Activated T-cell treated with anti-CD3 and anti-CD28 coated beads for 48 hours (primary cell): ENCODE data around the gene SEC16A.

ENCODE experiments used
- DNase-seq: peaks from one replicate; pipeline ENCODE4 v3.0.0-alpha.2; 2020; ENCODE audit warnings: low read depth

SEC16A gene

DNA sequence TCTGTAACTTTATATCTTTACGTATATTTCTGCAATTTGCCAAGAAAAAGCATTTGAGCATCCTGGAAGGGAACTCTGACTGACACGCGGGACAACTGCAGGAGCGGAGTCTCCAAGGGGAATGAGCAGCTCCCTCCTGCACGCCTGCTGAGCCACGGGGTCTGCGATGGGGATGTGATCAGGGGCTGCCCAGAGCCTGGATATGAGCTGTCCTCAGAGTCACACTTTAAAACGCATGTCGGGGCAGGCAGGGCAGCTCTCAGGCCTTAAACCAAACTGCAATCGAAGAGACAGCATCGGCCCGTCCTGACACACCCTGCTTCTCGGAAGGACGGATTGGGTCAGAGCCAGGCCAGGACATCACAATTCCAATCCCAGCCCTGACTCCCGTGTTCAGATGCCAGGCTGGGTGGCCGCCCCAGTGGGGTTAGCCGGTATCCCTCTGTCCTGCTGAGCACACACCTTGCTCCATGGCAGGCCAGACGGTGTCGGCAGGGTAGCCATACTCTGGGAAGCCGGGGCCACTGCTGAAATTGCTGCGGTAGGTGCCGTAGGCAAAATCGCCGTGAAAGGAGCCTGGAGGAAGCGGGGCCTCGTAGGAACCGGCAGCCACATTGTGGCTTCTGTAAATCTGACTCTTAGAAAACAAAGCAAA lies 17.2 kb downstream of the SEC16A start:
- DNase-seq: no peak

DNA sequence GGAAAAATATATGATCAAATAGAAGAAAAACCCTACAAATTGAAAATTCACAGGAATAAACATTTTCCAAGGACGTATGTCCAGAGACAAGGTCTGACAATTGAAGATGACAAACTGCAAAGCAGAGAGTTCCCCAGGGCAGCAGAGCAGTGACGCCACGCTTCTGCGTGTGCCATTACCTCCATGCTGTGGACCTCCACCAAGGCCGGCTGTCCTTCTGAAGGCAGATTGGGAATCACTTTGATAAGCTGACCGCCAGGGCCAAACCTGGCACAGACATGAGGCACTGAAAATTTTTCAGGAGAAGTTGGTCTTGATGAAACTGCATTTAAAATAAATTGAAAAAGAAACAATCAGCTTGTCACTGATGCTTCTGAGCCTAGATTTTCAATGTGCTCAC lies 18.6 kb downstream of the SEC16A start:
- DNase-seq: no peak

DNA sequence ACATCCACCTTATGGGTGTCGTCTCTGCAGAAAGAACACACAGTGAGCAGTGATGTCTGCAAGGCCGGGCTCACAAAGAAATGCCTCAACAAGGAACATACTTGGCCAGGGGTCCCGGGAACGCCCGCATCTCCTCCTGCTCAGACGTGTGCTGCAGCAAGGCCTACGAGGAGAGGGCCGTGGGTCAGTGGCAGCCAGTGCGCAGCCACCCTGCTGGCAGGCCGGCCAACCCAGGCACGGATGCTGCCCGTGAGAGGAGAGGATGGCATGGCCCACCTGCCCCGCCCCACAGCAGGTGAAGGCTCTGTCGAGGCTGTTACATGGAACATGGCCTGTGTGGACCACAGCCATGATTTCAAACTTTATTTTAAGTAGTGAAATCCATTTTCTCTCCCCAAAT lies 19.3 kb downstream of the SEC16A start:
- DNase-seq: no peak

GRCh38 chr9:136462664-136463063 lies 20.2 kb downstream of the SEC16A start:
- no peak for DNase-seq

- no peak for DNase-seq
Observed at GRCh38 chr9:136460772-136461325, 22.0 kb downstream of the SEC16A start.

- DNase-seq: no peak
Observed at GRCh38 chr9:136459425-136459824, 23.4 kb downstream of the SEC16A start.

GRCh38 chr9:136457326-136457725 lies 25.5 kb downstream of the SEC16A start:
- no peak for DNase-seq

DNA sequence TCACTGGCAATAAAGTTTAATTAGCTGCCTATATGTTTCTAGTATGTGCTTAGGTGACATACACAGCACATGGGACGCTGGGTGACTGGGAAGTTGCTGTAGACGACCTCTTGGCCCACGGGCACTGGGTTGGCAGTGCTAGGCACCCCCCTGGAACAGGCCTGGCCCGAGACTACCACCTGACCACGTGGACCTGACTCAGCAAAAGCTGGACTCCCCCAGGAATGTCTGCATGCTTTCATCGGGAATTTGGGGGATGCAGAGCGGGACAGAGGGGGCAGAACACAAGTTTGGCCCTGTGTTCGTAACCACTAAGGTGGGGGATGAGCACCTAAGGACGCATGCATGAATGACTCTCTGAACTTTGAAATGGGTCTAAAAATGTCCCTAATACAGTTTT lies 26.6 kb downstream of the SEC16A start:
- no peak for DNase-seq

DNA sequence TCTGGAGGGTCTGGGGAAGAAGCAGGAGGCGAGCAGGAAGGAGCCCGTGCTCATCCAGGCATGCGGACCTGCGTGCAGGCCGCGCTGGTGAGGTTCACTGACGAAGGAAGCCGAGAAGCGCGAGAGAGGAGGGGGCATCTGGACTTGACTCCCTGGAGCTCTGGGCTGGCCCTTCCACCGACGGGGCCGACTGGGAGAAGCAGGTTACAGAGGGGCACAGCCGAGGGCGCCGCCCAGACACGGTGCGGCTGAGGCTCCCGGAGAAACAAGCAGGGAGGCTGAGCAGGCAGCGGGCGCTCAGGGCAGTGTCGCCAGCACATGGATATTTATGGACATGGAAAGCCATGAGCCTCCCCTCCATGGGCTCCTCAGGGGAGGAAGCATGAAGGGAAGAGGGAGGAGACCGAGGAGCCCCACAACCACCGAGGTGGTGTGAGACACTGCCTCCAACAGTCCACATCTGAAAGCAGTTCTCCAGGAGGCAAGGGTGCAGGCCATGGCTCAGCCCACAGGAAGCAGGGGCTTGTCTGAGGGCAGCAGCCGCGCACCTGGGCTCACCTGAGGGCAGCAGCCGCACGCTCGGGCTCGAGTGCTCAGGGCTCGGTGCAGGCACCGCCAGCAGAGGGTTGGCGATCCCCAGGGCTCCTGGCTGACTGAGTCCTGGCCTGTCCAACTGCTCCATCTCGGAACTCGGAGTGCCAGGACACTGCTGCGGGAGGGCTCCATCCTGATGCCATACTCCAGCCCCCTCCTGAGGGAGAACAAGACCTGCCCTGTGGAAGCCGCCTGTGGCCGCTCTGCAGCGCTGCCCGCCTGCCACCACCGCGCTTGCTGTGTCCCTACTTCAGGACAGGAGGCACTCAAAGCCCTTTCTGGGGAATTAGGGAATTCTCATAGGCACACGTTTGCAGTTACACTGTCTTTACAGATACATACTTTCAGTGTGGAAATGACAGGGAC lies 27.5 kb downstream of the SEC16A start:
- no peak for DNase-seq

GRCh38 chr9:136454026-136454796 lies 28.6 kb downstream of the SEC16A start:
- no peak for DNase-seq

DNA sequence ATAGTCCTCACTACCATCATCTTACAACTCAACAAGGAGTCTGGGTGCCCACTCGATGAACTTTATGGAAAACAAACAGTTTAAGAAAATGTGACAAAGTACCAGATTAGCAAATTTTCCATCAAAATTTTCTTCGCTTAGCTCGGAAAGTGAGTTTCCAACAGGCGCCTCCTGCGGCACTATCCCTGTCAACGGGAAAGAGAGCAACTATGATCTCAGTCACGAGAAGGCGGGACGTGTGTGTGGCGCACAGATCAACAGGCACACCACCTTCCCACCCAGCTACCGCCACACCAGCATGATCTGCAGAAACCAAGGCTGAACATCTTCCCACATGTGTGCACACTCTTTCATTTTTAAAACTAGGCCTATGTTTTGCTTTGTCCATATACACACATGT lies 29.5 kb downstream of the SEC16A start:
- DNase-seq: no peak

DNA sequence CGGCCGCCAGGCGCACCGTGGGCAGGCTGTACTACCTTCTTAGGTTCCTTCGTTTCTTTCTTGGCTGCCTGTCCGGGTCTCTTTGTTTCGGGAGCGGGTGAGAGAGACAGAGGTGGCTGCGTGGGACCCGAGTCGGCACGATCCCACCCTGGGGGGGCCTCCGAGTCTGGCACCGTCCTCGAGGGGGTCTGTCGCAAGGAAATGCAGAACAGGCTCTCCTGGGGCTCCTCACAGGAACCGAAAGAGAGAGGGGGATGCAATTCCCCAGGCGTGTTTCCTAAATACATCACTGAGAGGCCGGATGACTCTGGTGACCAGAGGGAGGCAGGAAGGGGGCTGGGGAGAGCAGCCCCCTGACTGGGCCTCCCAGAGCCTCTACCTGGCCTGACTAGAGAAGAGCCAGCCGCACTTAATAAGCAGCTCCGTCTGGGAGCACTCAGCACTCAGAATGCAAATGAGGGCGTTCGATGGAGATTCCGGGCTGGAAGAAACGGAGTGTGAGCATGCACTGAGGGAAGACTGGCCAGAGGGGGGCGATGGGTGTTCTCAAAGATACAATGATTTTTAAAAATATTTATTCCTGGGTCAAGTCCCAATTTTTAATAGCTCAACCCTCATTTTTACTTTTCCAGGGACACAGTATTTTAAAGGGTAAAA lies 31.5 kb downstream of the SEC16A start:
- no peak for DNase-seq

DNA sequence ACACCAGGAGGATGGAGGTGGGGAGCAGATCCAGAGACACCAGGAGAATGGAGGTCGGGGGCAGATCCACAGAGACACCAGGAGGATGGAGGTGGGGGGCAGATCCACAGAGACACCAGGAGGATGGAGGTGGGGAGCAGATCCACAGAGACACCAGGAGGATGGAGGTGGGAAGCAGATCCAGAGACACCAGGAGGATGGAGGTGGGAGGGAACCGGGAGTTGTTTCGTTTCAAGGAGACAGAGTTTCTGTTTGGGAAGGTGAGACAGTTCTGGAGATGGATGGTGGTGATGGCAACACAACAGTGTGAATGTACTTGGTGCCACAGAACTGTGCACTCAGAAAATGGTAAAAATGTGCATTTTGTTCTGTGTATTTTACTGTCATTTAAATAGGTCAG lies 34.2 kb downstream of the SEC16A start:
- no peak for DNase-seq

DNA sequence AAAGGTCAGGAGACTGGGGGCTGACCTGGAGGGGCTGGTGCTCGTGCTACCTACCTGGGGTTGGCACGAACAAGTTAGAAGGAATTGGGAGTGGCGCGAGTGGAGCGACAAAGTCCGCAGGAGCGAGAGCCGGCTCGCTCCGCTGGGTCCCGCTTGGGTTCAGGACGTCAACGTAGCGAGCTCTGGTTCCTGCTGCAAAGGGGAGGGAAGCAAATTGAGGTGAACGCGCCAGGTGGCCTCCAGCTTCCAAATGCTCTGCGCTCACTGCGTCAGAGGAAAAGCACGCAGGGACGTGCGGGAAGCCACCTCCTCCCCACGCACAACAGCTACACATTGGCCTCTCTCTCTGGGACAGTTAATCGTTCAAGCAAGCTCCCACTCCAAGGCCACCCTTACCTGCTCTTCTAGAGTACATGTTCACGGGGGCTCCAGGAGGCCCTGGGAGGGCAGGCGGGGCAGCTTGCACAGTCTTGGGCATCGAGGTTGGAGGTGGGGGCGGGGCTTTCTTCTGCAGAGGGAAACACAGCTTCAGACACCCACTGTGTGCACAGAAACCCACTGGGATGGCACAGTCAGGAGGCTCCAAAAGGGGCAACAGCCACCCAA lies 35.6 kb downstream of the SEC16A start:
- DNase-seq: no peak

GRCh38 chr9:136445799-136446198 lies 37.0 kb downstream of the SEC16A start:
- DNase-seq: no peak

GRCh38 chr9:136444102-136444501 lies 38.7 kb downstream of the SEC16A start:
- DNase-seq: no peak

GRCh38 chr9:136443687-136444086 lies 39.2 kb downstream of the SEC16A start:
- no peak for DNase-seq

DNA sequence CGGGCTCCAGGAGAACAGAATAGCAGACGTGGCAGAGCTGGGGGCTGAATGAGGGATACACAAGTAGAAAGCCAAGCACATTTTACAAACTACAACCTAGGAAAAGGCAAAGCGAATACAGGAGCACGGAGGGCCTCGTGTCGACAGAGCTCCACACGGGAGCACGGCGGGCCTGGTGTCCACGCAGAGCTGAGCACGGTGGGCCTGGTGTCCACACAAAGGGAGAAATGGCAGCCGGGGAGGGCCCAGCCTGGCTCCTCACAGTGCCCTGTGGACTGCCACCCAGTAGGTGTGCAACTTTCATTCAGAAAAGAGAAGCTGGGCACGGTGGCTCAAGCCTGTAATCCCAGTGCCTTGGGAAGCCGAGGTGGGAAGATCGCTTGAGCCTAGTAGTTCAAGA lies 39.8 kb downstream of the SEC16A start:
- no peak for DNase-seq

DNA sequence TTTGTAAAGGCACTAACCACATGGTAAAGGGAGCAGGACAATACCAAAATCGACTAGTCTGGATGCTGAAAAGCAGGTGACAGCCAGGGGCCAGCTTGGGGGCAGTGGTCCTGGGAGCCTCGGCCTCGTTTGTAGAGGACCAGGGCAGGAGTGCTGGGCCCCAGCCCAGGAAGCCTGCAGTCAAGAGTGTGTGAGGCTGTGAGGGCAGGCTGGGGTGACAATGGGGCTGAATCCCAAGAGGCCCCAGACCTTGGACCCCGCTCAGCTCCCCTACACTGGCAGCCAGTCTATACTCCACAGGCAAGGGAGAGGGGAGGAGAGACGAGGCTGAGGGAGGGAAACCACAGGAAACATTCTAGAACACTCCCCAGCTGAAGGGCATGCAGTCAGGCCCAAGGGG lies 40.6 kb downstream of the SEC16A start:
- no peak for DNase-seq

- DNase-seq: no peak
Observed at GRCh38 chr9:136441681-136442245, 41.1 kb downstream of the SEC16A start.

DNA sequence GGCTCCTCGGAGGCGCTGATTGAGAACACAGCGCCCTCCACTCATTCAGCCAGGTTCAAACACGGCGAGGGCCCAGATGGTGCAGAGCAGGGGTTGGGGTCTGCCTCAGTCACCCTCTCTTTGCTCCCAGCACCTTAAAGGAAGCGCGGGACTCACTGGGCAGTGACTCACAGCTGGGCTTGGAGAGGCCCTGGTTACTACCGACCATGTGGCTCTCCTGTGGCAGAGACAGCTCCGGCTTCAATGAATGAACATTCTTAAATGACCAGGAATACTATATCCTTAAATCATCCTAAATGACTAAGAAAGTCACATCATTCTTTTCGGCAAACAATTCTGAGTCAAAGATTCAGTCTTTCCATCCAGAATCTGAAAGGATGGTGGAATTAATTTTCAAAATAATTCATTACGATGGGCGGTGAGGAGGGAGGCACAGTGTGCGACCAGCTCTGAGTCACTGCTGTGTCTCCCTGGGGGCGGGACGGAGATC lies 41.6 kb downstream of the SEC16A start:
- DNase-seq: no peak
